GM18520 (cell line): ENCODE data around the gene MYO7A.

ENCODE experiments used
- ATAC-seq: cut with Tn5 transposase; IDR thresholded peaks from one replicate; pipeline ENCODE4 v1.9.1; 2021; ENCODE audit not compliant: unreplicated experiment

The MYO7A gene

GRCh38 chr11:77144857-77145428 lies 16.9 kb downstream of the MYO7A start:
- no peak for ATAC-seq

- no peak for ATAC-seq
These were observed 18.4 kb downstream of the MYO7A start for GRCh38 chr11:77146261-77147035.

GRCh38 chr11:77147036-77147315 lies 18.9 kb downstream of the MYO7A start:
- no peak for ATAC-seq

- ATAC-seq = no peak
These were observed 19.7 kb downstream of the MYO7A start for GRCh38 chr11:77147668-77148321.

- no peak for ATAC-seq
These were observed 21.1 kb downstream of the MYO7A start for GRCh38 chr11:77148963-77149715.

GRCh38 chr11:77149716-77150392 lies 21.8 kb downstream of the MYO7A start:
- ATAC-seq = no peak

GRCh38 chr11:77150836-77151235 lies 22.8 kb downstream of the MYO7A start:
- ATAC-seq = no peak

GRCh38 chr11:77151804-77152509 lies 23.9 kb downstream of the MYO7A start:
- no peak for ATAC-seq

- no peak for ATAC-seq
These were observed 24.8 kb downstream of the MYO7A start for GRCh38 chr11:77152846-77153245.

- ATAC-seq = no peak
These were observed 25.5 kb downstream of the MYO7A start for GRCh38 chr11:77153276-77154185.

- no peak for ATAC-seq
These were observed 26.5 kb downstream of the MYO7A start for GRCh38 chr11:77154381-77155081.

- ATAC-seq = no peak
These were observed 27.0 kb downstream of the MYO7A start for GRCh38 chr11:77155082-77155475.

- no peak for ATAC-seq
These were observed 27.6 kb downstream of the MYO7A start for GRCh38 chr11:77155556-77156130.

- no peak for ATAC-seq
These were observed 28.6 kb downstream of the MYO7A start for GRCh38 chr11:77156396-77157195.

GRCh38 chr11:77158041-77158695 lies 30.1 kb downstream of the MYO7A start:
- no peak for ATAC-seq

- ATAC-seq = no peak
These were observed 31.3 kb downstream of the MYO7A start for GRCh38 chr11:77159219-77159936.
